RWPE2 (cell line): ENCODE results near the gene SH3PXD2A.

Experiments
- ATAC-seq: fragments of 200-7000 bp; cut with Tn5 transposase; 3 replicates; pipeline ENCODE4 v1.9.1; 2021; ENCODE audit warnings: low read depth
- DNase-seq: peaks from one replicate; pipeline ENCODE4 v3.0.0-alpha.2; 2020; ENCODE audit warnings: low spot score
- H3K27ac ChIP-seq: fragments of 450-650 bp; 2 replicates; pipeline ENCODE4 v1.5.1; 2017; ENCODE audit warnings: mild to moderate bottlenecking; ENCODE audit not compliant: poor library complexity, severe bottlenecking
- H3K27me3 ChIP-seq: fragments of 250-450 bp; sonication (Bioruptor Pico); 2 replicates; pipeline ENCODE4 v1.5.1; 2021; ENCODE audit warnings: mild to moderate bottlenecking, moderate library complexity; ENCODE audit not compliant: insufficient read depth, poor library complexity, severe bottlenecking
- H3K36me3 ChIP-seq: fragments of 250-450 bp; sonication (Bioruptor Pico); 2 replicates; pipeline ENCODE4 v1.5.1; 2020; ENCODE audit warnings: low read depth, mild to moderate bottlenecking, moderate library complexity
- H3K4me1 ChIP-seq: fragments of 250-450 bp; sonication (Bioruptor Pico); 2 replicates; pipeline ENCODE4 v1.5.1; 2021; ENCODE audit warnings: mild to moderate bottlenecking, moderate library complexity; ENCODE audit not compliant: insufficient read depth, poor library complexity, severe bottlenecking
- H3K4me3 ChIP-seq: fragments of 250-450 bp; sonication (Bioruptor Pico); 2 replicates; pipeline ENCODE4 v1.5.1; 2021; ENCODE audit warnings: mild to moderate bottlenecking, moderate library complexity; ENCODE audit not compliant: severe bottlenecking
- H3K9me3 ChIP-seq: fragments of 250-450 bp; sonication (Bioruptor Pico); 2 replicates; pipeline ENCODE4 v1.5.1; 2021; ENCODE audit warnings: mild to moderate bottlenecking, moderate library complexity; ENCODE audit not compliant: severe bottlenecking
- CTCF ChIP-seq: fragments of 450-650 bp; IDR thresholded peaks from one replicate; pipeline ENCODE4 v1.5.1; 2017; ENCODE audit warnings: mild to moderate bottlenecking, moderate library complexity; ENCODE audit not compliant: poor library complexity, severe bottlenecking

The SH3PXD2A gene

GRCh38 chr10:103590744-103591291, 264.6 kb downstream of the SH3PXD2A start:
- TF ChIP-seq CTCF: no peak
- Histone ChIP-seq H3K27ac (no peak overlapping the region), H3K9me3 (no peaks in the 10 kb centered on the region), H3K36me3 (no peaks in the 10 kb centered on the region), H3K27me3 (no peaks in the 10 kb centered on the region), H3K4me1 (no peaks in the 10 kb centered on the region), H3K4me3 (no peak overlapping the region)
- ATAC-seq: peak; percentile 26; the same call in 1 of the 3 replicates
- no peak for DNase-seq

DNA sequence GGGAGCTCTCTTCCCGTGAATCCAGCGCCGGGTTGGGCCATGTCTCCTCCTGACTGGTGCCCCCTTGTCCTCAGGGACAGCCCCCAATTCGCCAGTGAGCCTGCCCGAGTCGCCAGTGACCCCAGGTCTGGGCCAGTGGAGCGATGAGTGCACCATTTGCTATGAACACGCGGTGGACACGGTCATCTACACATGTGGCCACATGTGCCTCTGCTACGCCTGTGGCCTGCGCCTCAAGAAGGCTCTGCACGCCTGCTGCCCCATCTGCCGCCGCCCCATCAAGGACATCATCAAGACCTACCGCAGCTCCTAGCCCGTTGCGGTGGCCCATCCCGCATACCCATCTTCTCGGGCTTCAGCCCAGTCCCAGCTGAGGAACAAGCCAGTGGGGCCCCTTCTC, 265.3 kb downstream of the SH3PXD2A start:
- H3K27ac ChIP-seq: no peak overlapping the region
- no peak for TF ChIP-seq CTCF
- no peak overlapping the region for H3K4me3 ChIP-seq
- no peaks in the 10 kb centered on the region for H3K36me3 ChIP-seq
- H3K27me3 ChIP-seq: no peaks in the 10 kb centered on the region
- ATAC-seq (no peak), DNase-seq (no peak)
- no peaks in the 10 kb centered on the region for H3K9me3 ChIP-seq
- no peaks in the 10 kb centered on the region for H3K4me1 ChIP-seq

DNA sequence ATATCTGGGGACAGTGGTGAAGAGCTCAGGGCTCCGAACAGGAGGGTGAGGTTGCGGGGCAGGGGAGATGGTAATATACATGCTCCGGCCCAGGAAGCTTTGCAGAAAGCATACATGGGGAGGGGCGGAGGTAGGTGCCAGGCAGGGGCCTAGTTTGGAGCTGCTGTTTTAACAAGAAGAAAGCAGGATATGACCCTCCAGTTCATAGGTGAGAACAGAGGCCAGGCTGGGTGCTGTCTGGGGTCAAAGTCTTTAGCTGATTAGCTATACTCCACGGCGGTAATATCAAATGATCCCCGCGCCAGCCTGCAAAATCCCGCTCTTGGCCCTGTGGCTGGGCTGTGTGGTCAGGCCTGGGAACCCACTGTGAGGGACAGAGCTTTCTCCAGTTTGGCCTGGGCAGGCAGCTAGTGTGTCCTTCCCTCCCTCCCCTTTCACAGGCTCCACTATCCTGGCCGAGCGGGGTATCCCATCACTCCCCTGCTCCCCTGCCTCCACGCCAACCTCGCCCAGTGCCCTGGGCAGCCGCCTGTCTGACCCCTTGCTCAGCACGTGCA, 266.2 kb downstream of the SH3PXD2A start:
- no peak overlapping the region for H3K27ac ChIP-seq
- ATAC-seq (no peak), DNase-seq (no peak)

GRCh38 chr10:103587073-103587472, 268.3 kb downstream of the SH3PXD2A start:
- Histone ChIP-seq H3K27me3 (no peaks in the 10 kb centered on the region), H3K36me3 (no peaks in the 10 kb centered on the region), H3K9me3 (no peaks in the 10 kb centered on the region), H3K4me1 (no peaks in the 10 kb centered on the region), H3K27ac (no peak overlapping the region), H3K4me3 (no peak overlapping the region)
- ATAC-seq: no peak
- no peak for TF ChIP-seq CTCF
- no peak for DNase-seq

More for the DNA sequence above, 266.2 kb downstream of the SH3PXD2A start:
- Histone ChIP-seq H3K4me1 (no peaks in the 10 kb centered on the region), H3K4me3 (no peak overlapping the region), H3K27me3 (no peaks in the 10 kb centered on the region), H3K9me3 (no peaks in the 10 kb centered on the region), H3K36me3 (no peaks in the 10 kb centered on the region)
- no peak for TF ChIP-seq CTCF

GRCh38 chr10:103585011-103585405, 270.4 kb downstream of the SH3PXD2A start:
- Histone ChIP-seq H3K27ac (no peak overlapping the region), H3K4me3 (peak overlapping the region; percentile 38), H3K9me3 (no peaks in the 10 kb centered on the region), H3K36me3 (no peaks in the 10 kb centered on the region), H3K27me3 (no peaks in the 10 kb centered on the region), H3K4me1 (no peaks in the 10 kb centered on the region)
- DNase-seq (no peak), ATAC-seq (0 out of 3 replicates have a peak, but pooled peaks have one; percentile 20)
- TF ChIP-seq CTCF: no peak
